ENCODE data around the gene PLXNA2. TPM values are rescaled to one million over a fixed set of nuclear protein-coding genes. Genes with fewer than 3 reads are reported as not detected.

The PLXNA2 gene
- total and polyA plus RNA-seq, 2 of the 8 experiments (the other 6 are each of a cell fraction or from before 2014, with no cell fraction given), result 0.33 to 1.5 TPM

DNA sequence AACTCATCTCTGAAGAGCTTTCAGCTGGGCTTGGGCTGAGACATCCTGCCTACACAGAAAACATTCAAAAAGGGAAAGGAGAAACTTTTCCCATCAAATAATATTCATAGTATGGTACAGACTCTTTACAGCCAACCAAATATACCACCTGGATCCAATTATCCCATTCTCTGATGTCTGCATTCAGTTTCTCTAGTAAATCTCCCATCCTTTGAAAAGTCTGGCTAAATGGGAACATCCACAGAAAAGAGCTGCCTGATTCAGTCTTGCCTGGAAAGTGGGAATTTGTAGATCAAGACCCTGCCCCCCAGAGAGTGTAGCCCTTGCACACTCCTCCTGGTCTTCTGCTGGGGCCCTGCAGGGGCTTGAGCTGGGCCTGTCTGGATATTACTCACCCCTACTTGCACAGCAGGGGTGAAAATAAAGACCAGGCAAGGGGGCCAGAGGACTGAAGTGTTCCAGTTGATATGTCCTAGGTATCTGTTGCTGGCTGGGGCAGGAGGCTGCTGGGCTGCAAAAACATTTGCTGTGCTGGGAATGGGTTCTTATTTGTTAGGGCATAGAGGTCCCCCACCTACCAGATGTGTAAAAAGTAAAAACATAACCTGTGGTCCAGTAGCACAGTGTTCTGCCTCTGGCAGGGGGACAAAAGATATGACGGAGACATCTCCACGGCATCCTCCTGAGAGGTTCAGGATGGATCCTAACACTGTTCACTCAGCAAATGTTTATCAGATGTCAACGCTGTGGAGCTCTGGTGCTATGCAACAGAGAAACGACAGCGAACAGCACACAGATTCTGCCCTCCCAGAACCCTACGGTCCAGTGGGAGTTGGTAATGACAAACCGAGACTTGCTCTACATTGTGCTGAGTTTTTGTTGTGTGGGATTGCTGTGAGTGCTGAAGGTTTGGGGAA, 140.3 kb downstream of the PLXNA2 start:
- Histone ChIP-seq H3K79me2 (ENCODE audit: control insufficient read depth in 1 of 2, insufficient read depth in 2 of 2, low read length in 2 of 2) (no peaks in the 10 kb centered on the region), H3K4me1 (replicated peaks in 1 of 4; ENCODE audit: control insufficient read depth in 3 of 4, insufficient read depth in 4 of 4, low read length in 3 of 4) (peaks cover 0 to 8% (median 3%) of the 10 kb centered on the region in 4 experiments; a peak in 4 of 7 replicates), H3K9ac (replicated peaks in 1 of 4; ENCODE audit: extremely low read depth in 1 of 4, low read depth in 3 of 4, low read length in 3 of 4) (no peak overlapping the region)
- TF ChIP-seq POLR2AphosphoS5 (IDR thresholded peaks at IDR 0.05; ENCODE audit: low read depth, low read length), result no peak
- no peak for TF ChIP-seq CHD1 (IDR thresholded peaks at IDR 0.05; ENCODE audit: low read depth, low read length)
- no peak for TF ChIP-seq CREB1 (IDR thresholded peaks at IDR 0.05)
- TF ChIP-seq, protein P1, sequence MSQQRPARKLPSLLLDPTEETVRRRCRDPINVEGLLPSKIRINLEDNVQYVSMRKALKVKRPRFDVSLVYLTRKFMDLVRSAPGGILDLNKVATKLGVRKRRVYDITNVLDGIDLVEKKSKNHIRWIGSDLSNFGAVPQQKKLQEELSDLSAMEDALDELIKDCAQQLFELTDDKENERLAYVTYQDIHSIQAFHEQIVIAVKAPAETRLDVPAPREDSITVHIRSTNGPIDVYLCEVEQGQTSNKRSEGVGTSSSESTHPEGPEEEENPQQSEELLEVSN (IDR thresholded peaks at IDR 0.05), result no peak
- TF ChIP-seq RBBP5 (IDR thresholded peaks at IDR 0.05; ENCODE audit: borderline replicate concordance, low read depth, low read length), result no peak
- no peak for TF ChIP-seq POU5F1 (IDR thresholded peaks at IDR 0.05; ENCODE audit: low read depth, low read length)
- TF ChIP-seq SIN3A (conservative IDR thresholded peaks at IDR 0.05 in 1 of 2, IDR thresholded peaks at IDR 0.05 in 1 of 2; ENCODE audit: low read depth in 1 of 2, low read length in 2 of 2), result no peak
- no peak for TF ChIP-seq USF2 (IDR thresholded peaks at IDR 0.05; ENCODE audit: low read length)
- TF ChIP-seq GTF2F1 (IDR thresholded peaks at IDR 0.05; ENCODE audit: borderline replicate concordance, low read depth, low read length), result no peak
- no peak for TF ChIP-seq CBX8 (IDR thresholded peaks at IDR 0.05; ENCODE audit: borderline replicate concordance, low read depth, low read length)
- no peak for TF ChIP-seq TEAD4 (IDR thresholded peaks at IDR 0.05; ENCODE audit: low read depth, low read length)

More for the DNA sequence above, 140.3 kb downstream of the PLXNA2 start:
- DNase-seq (ENCODE audit: low read depth in 1 of 2, low spot score in 2 of 2) (no peak), FAIRE-seq (no peak)
- no peak overlapping the region for H2BK120ac ChIP-seq (replicated peaks; ENCODE audit: low read depth, low read length)
- WGBS, 2 experiments (ENCODE audit: extremely low coverage in 1 of 2, insufficient coverage in 1 of 2, insufficient read length in 1 of 2, insufficient replicate concordance in 2 of 2, low coverage in 1 of 2, low lambda C conversion rate in 2 of 2, missing lambda C conversion rate in 1 of 2), result 89% methylated on average over 7 of the region's 7 CpGs; no CpG with 5 or more reads in 1 of the 2 experiments
- no peaks in the 10 kb centered on the region for H4K20me1 ChIP-seq (replicated peaks in 1 of 2; ENCODE audit: control insufficient read depth in 1 of 2, insufficient read depth in 2 of 2, low read length in 2 of 2)
- H3K18ac ChIP-seq (ENCODE audit: extremely low read depth, low read length), result no peak overlapping the region
- H2AFZ ChIP-seq (ENCODE audit: low read length), result no peak overlapping the region
- no peaks in the 10 kb centered on the region for H3K9me3 ChIP-seq (ENCODE audit: insufficient read depth in 2 of 2, low read depth in 1 of 2, low read length in 1 of 2)
- H3K14ac ChIP-seq (ENCODE audit: insufficient read length), result no peak overlapping the region
- H3K27ac ChIP-seq (ENCODE audit: low read depth, low read length), result no peak overlapping the region
- no peak overlapping the region for H2AK5ac ChIP-seq (ENCODE audit: low read depth, low read length)
- no peak overlapping the region for H3K4me2 ChIP-seq (ENCODE audit: insufficient read depth in 1 of 2, low read depth in 2 of 2, low read length in 2 of 2)
- H3K23ac ChIP-seq (ENCODE audit: insufficient read length), result no peak overlapping the region
- H4K5ac ChIP-seq (ENCODE audit: insufficient read length, low read depth, low read length), result no peak overlapping the region
- H3K4ac ChIP-seq (replicated peaks; ENCODE audit: insufficient read length, low read depth, low read length), result no peak overlapping the region
- H3K27me3 ChIP-seq (replicated peaks in 1 of 4; ENCODE audit: control insufficient read depth in 3 of 4, extremely low read depth in 1 of 4, insufficient read depth in 3 of 4, low read length in 3 of 4), result no peaks in the 10 kb centered on the region
- no peak overlapping the region for H3K4me3 ChIP-seq (ENCODE audit: extremely low read depth in 1 of 4, insufficient read depth in 2 of 4, low read depth in 3 of 4, low read length in 4 of 4)
- H3K36me3 ChIP-seq (ENCODE audit: control insufficient read depth in 2 of 4, insufficient read depth in 4 of 4, low read length in 3 of 4), result no peaks in the 10 kb centered on the region
- no peak overlapping the region for H2BK12ac ChIP-seq (ENCODE audit: low read depth, low read length)
- POLR2A ChIA-PET (ENCODE audit: partially characterized antibody), result no interaction called here
- H4K8ac ChIP-seq (ENCODE audit: extremely low read depth, insufficient read depth, low read length), result no peak overlapping the region
- no peak overlapping the region for H3K56ac ChIP-seq (replicated peaks; ENCODE audit: insufficient read length, low read depth, low read length)
- H2BK5ac ChIP-seq (ENCODE audit: low read depth, low read length), result no peak overlapping the region
- CTCF ChIA-PET (ENCODE audit: partially characterized antibody), result interaction anchor here (0.7 to 4.9 kb wide), 9 partner anchors 10 to 1099 kb away, joined by 3 to 39 read pairs (median 4); no protein-coding TSS in a partner anchor
- H3K79me1 ChIP-seq (ENCODE audit: low read depth, low read length), result no peaks in the 10 kb centered on the region
- H3K23me2 ChIP-seq (ENCODE audit: low read depth, low read length), result no peaks in the 10 kb centered on the region
- H4K91ac ChIP-seq (replicated peaks; ENCODE audit: insufficient read length, low read length), result no peak overlapping the region
- no peak overlapping the region for H2BK20ac ChIP-seq (ENCODE audit: low read length)
- H2BK15ac ChIP-seq (ENCODE audit: low read length), result no peak overlapping the region
